Erythroblast (primary cell): ENCODE measurements around the gene MGAT3.
"Not testable (repeated sequence)": the region's sequence is repeated elsewhere in the genome, so short reads cannot be mapped to it uniquely, and the experiment has no call there.

ENCODE experiments used
- DNase-seq, 2 experiments: peaks; one replicate each; lab custom pipeline; 2025; lab: John Stamatoyannopoulos, UW
- GATA1 ChIP-seq: IDR thresholded peaks from 2 replicates; pipeline ENCODE4 v1.6.1; 2011; ENCODE audit warnings: low read depth, mild to moderate bottlenecking, control low read depth, low read length, moderate library complexity
- POLR2A ChIP-seq: IDR thresholded peaks from 2 replicates; pipeline ENCODE4 v1.6.1; 2011; ENCODE audit warnings: mild to moderate bottlenecking, low read length

Gene MGAT3

DNA sequence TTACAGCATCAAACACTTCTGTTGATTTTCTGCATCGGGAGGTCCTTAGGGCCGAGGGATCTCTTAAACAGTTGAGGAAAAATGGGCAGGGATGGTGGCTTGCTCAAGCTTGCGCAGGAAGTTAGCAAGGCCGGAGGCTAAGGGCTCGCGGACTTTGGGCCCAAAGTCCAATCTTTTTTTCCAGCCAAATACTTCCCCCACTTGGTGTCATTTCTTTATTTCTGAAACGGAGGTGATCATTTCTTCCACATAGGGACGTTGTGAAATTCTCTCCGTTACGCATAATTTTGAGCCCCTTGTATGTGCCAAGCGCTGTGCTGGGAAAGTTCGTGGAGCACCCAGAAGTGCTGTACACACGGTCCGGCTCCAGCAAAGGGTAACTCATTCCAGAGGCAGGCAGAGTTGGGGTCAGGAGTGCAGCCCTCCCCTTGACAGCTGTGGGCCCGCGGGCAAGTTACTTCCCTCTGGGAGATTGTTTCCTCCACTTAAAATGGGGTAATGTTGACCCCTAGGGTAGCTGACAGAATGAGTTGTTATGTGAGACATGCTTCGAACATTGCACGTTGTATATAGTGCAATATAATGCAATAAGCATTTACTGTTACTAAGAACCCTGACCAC is 46.1 kb downstream of the MGAT3 start:
- TF ChIP-seq POLR2A (no peak), GATA1 (no peak)
- peak; percentile 38 to 64 for DNase-seq

DNA sequence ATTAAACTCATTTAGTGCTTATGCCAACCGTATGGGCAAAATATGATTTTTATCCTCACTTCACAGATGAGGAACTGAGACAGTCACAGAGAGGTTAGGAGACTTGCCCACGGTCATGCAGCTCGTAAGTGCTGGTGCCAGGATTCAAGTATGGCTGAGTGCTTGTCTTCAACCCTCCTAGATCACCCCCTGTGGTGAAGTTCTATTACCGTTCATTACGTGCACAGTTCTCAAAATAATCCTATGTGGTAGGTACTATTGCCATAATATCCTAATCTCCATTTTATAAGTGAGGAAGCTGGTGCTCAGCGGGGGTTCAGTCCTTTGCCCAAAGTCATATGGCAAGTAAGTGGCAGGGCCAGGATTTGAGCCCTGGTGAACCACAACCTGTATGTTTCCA is 46.8 kb downstream of the MGAT3 start:
- no peak for TF ChIP-seq GATA1
- no peak for TF ChIP-seq POLR2A
- peak in 1 of 2 experiments; percentile 26 for DNase-seq

DNA sequence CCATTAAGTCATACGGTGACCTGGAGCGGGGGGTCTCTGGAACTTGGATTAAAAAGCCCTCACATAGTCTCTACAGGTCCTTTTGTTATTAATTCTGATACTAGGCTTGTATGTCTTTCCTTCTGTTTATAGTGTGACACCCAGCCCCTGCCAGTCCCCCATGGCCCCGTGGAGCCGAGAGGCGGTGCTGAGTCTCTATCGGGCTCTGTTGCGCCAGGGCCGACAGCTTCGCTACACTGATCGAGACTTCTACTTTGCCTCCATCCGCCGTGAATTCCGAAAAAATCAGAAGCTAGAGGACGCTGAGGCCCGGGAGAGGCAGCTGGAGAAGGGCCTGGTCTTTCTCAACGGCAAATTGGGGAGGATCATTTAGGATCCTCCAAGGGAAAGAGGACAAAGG is 47.3 kb downstream of the MGAT3 start:
- TF ChIP-seq GATA1 (no peak), POLR2A (no peak)
- no peak for DNase-seq

DNA sequence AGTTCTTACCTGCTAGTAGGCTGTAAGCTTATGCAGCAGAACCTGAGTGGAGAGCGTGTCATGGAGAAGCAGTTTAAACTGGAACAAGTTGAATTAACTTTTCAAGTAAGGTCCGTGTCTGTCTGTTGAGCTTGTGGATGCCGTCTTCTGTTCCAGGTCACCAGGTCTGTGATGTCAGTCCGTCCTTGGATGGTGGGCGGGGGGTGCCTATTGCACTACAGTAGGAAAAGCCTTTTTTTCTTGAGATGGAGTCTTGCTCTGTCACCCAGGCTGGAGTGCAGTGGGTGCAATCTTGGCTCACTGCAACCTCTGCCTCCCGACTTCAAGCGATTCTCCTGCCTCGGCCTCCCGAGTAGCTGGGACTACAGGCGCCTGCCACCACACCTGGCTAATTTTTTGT is 50.2 kb downstream of the MGAT3 start:
- not testable (repeated sequence) for DNase-seq

DNA sequence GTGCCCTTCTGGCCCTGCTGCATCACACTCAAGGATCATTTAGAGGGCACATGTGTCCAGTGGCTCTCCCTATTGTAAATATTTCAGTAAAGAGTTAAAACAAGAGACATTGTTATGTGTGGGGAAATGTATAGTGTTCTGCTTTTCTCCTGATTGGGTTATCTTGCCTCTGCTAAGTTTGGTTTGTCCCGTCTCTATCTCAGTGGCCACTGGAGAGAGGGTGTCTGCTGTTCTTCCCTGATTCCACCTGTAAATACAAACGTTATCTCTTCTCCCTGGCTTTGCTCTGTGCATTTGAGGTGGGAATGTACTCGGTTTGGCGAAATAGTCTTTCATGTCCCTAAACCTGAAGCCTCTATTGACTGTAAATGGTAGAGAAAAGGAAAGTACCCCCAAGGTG is 51.6 kb downstream of the MGAT3 start:
- TF ChIP-seq GATA1 (no peak), POLR2A (no peak)

DNA sequence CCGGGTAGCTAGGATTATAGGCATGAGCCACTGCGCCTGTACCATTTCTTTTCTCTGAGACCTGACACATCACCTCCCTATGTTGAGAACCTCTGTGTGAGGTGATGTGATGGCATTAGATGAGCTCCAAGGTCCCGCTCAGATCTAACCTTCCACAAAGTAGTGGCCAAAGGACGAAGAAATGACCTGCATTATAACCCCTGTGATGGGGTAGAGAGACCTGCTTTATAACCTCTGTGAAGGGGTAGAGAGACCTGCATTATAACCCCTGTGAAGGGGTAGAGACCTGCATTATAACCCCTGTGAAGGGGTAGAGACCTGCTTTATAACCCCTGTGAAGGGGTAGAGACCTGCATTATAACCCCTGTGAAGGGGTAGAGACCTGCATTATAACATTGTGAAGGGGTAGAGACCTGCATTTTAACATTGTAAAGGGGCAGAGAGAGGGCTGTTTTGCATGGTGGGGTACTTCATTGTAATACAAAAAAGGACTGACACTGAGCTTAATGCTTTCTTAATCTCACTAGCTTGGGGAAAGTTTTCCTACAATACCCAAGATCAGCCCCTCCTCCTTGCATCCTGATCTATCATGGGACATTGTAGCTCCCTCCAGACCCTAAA is 53.8 kb downstream of the MGAT3 start:
- no peak for TF ChIP-seq GATA1
- TF ChIP-seq POLR2A: no peak
- no peak for DNase-seq

More for the DNA sequence above, 51.6 kb downstream of the MGAT3 start:
- DNase-seq: peak in 1 of 2 experiments; percentile 26

DNA sequence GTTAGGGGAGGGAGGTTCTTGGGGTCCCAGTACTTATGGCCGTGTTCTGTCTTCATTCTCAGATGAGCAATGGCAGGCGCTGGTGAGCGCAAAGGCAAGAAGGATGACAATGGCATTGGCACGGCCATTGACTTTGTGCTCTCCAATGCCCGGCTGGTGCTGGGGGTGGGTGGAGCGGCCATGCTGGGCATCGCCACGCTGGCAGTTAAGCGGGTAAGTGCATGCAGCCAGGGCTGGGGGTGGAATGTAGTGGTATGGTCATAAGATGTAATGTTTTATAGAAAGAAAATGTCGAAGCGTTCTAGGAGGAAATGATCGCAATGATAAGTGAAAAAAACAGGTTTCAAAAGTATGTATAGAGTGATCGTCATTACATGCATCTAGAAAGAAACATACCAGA is 54.4 kb downstream of the MGAT3 start:
- TF ChIP-seq POLR2A: no peak
- TF ChIP-seq GATA1: no peak
- DNase-seq: no peak

DNA sequence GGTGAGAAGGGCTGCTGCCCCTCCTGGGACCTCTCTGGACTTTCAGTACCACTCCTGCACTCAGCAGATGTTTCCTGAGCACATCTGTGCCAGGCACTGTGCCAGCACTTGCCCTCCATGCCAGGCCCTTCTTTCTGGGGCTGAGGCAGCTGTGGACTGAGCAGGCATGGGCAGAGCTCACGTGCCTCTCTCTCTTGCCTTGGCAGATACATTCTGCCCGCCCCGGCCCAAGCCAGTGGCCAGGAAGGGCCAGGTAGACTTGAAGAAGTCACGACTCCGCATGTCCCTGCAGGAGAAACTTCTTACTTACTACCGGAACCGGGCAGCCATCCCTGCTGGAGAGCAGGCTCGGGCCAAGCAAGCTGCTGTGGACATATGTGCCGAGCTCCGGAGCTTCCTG is 55.2 kb downstream of the MGAT3 start:
- no peak for TF ChIP-seq POLR2A
- TF ChIP-seq GATA1: no peak
- DNase-seq: no peak

DNA sequence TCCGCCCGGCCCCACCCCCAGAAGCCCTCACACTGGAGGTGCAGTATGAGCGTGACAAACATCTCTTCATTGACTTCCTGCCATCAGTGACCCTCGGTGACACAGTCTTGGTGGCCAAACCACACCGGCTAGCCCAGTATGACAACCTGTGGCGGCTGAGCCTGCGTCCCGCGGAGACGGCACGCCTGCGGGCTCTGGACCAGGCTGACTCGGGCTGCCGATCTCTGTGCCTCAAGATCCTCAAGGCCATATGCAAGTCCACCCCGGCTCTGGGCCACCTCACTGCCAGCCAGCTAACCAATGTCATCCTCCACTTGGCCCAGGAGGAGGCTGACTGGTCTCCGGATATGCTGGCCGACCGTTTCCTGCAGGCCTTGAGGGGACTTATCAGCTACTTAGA is 57.0 kb downstream of the MGAT3 start:
- no peak for TF ChIP-seq GATA1
- DNase-seq: no peak

DNA sequence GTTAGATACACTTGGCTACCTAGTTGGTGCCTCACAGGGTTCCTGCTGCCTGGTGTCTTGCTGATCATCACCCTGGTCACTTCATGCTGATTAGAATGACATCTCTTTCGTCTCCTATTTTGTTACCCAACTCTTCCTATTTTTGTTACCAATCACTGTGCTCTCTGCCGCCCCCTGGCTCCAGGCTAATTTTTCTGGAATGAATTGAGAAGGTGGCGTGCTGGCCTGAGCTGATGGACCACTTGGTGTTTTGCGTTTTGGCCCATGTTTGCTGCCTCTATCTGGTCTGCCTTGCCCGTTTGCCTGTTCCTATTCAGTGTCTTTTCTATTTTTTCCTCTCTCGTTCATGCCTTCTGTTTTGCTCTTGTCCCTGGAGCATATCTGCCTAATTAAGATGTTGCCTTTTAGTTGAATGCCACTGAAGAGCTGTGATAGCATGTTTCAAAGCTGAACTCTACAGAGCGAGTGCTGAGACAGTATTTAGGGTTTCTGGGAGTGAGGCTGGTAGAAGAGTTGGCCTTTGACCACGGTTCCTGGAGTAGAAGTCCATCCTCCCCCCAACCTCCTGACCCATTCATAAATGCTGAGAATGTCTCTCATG is 57.7 kb downstream of the MGAT3 start:
- no peak for TF ChIP-seq POLR2A
- TF ChIP-seq GATA1: no peak
- DNase-seq: peak; percentile 62 to 80

DNA sequence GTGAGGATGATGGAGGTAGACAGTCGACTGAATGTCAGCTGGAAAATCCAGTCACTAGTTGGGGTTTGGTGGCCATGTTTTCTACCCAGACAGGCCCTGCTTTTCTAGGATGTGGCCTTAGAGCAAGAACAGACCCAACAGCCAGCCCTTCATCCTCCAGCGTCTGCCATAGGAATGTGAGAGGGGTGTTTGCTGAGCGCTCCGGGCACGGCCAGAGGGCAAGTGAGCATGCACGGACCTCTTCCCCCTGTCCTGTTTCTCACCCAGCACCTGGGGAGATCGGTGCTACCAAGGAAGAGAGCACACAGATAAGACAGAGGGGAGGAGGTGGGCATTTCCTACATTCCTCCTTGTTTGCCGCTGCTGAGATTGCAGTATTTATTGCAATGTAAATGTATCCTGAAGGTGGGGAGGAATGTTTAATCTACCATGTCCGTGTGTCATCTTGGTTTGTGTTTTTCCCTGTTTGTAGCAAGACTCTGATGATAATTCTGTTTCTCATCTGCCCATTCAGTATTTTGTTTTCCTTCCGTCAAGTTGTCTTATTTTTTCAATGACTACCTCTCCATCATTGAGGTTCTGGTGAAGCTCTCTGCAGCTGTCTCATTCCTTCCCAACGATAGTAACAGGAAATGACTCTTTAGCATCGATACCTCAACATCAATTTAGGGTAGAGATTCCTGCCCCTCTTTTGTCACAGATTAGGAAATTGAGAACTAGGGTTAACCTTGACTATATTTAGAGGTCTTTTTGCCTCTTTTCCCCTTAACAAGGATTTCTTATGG is 58.6 kb downstream of the MGAT3 start:
- DNase-seq: no peak
- TF ChIP-seq POLR2A: no peak
- TF ChIP-seq GATA1: no peak

DNA sequence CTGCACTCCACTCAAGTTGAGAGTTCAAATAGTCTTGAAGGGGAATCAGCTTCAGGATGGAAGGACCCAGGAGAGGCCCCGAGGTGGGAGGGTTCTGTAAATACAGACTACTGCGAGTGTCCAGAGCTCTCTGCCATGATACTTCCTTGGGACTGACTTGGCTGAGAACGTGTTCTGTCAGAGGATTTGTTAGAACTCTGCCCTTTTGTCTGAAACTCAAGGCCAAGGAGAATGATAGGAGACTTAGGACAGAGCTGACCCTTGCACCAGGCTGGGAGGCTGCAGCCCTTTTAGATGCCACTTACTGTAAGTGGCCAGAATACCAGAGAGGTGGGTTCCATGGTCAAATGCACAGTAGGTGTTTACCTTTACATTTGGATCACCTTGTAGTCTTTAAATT is 60.7 kb downstream of the MGAT3 start:
- no peak for DNase-seq
- no peak for TF ChIP-seq GATA1

DNA sequence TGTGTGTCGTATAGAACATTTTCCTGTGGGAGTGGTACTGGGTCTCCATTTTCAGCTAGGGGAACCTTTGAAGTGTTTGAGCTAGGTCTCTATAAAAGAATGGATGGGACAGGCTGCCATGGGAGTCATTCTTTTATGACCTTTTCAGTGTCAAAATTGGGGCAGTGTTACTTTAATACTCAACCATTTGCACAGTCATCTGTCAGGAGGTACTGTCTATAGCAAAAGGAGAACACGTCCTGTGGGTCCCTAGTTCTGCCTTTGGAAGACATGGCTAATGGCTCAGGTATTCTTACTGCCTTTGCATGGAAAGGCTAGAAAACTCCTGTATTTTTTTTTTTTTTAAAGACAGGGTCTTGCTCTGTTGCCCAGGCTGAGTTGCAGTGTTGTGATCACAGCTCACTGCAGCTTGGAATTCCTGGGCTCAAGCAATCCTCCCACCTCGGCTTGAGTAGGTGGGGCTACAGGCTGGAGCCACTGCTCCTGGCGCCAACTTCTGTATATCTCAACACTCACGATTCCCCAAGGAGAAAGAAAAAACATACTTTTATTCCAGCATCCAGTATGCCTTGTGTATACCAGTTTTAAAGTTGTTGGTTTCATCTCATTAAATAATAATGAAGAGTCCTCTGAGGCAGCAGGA is 61.5 kb downstream of the MGAT3 start:
- TF ChIP-seq POLR2A (no peak), GATA1 (no peak)
- no peak for DNase-seq
